PC-3 (cell line): Measurements from ENCODE around the gene SYN1. TPM values are rescaled to one million over a fixed set of nuclear protein-coding genes. Genes with fewer than 3 reads are reported as not detected.
A peak's percentile ranks its signal among the peaks of the same experiment; 100 is the strongest.

ENCODE experiments used
- ATAC-seq: fragments of 200-7000 bp; cut with Tn5 transposase; 2 replicates; pipeline ENCODE4 v1.9.1; 2020; ENCODE audit warnings: mild to moderate bottlenecking, moderate library complexity
- BruUV-seq: library from RNA; stranded (reverse); fragments of 400-500 nt; replicated peaks from 2 replicates; lab custom pipeline; 2021; lab: Mats Ljungman, UMichigan
- CTCF ChIA-PET: fragments of 300-600 bp; sonication (Branson Sonifier 250); formaldehyde crosslinking; loops from one replicate; lab custom pipeline; 2022; ENCODE audit warnings: antibody characterized with exemption; lab: Charles Lee
- POLR2A ChIA-PET: fragments of 300-600 bp; sonication (Branson Sonifier 250); formaldehyde crosslinking; loops from one replicate; lab custom pipeline; 2022; ENCODE audit warnings: antibody characterized with exemption; ENCODE audit not compliant: unreplicated experiment; lab: Charles Lee
- DNase-seq: peaks from one replicate; pipeline ENCODE4 v3.0.0-alpha.2; 2015
- H2AFZ ChIP-seq: fragments of 300-600 bp; sonication (generic); 2 replicates; pipeline ENCODE4 v1.6.0; 2016; ENCODE audit warnings: antibody characterized with exemption, low read length
- H3F3A ChIP-seq: fragments of 300-600 bp; sonication (generic); one replicate; pipeline ENCODE4 v1.6.0; 2017; ENCODE audit warnings: antibody characterized with exemption, low read length, control low read depth, mild to moderate bottlenecking; ENCODE audit not compliant: unreplicated experiment
- H3K27ac ChIP-seq: fragments of 300-600 bp; sonication (generic); 2 replicates; pipeline ENCODE4 v1.5.1; 2016; ENCODE audit warnings: mild to moderate bottlenecking, low read length
- H3K27me3 ChIP-seq: fragments of 300-600 bp; sonication (generic); 2 replicates; pipeline ENCODE4 v1.6.1; 2016; ENCODE audit warnings: low read length, mixed read lengths
- H3K36me3 ChIP-seq: fragments of 300-600 bp; sonication (generic); 2 replicates; pipeline ENCODE4 v1.6.1; 2016; ENCODE audit warnings: low read depth, mixed run types, low read length, mixed read lengths
- H3K4me1 ChIP-seq: fragments of 300-600 bp; sonication (generic); 2 replicates; pipeline ENCODE4 v1.5.1; 2016; ENCODE audit warnings: low read length; ENCODE audit not compliant: insufficient read depth
- H3K4me2 ChIP-seq: fragments of 300-600 bp; sonication (generic); 2 replicates; pipeline ENCODE4 v1.6.0; 2016; ENCODE audit warnings: low read length
- H3K4me3 ChIP-seq: fragments of 300-600 bp; sonication (generic); 2 replicates; pipeline ENCODE4 v1.5.1; 2016; ENCODE audit warnings: mild to moderate bottlenecking, low read length, mixed read lengths
- H3K79me2 ChIP-seq: fragments of 300-600 bp; sonication (generic); 2 replicates; pipeline ENCODE4 v1.6.1; 2017; ENCODE audit warnings: low read length, mixed read lengths
- H3K9ac ChIP-seq: fragments of 300-600 bp; sonication (generic); 2 replicates; pipeline ENCODE4 v1.6.0; 2016; ENCODE audit warnings: mild to moderate bottlenecking, low read length
- H3K9me2 ChIP-seq: fragments of 300-600 bp; sonication (generic); replicated peaks from 2 replicates; pipeline ENCODE4 v1.6.1; 2016; ENCODE audit warnings: mixed run types, low read length, mixed read lengths
- H3K9me3 ChIP-seq: fragments of 300-600 bp; sonication (generic); 2 replicates; pipeline ENCODE4 v1.6.1; 2016; ENCODE audit warnings: low read length, mixed read lengths
- H4K20me1 ChIP-seq: fragments of 300-600 bp; sonication (generic); 2 replicates; pipeline ENCODE4 v1.6.1; 2016; ENCODE audit warnings: low read length, mixed read lengths
- EZH2 ChIP-seq: fragments of 300-600 bp; sonication (generic); IDR thresholded peaks from one replicate; pipeline ENCODE4 v1.6.1; 2017; ENCODE audit warnings: antibody characterized with exemption, mild to moderate bottlenecking, low read length; ENCODE audit not compliant: unreplicated experiment
- EZH2phosphoT487 ChIP-seq: fragments of 300-600 bp; sonication (generic); IDR thresholded peaks from 2 replicates; pipeline ENCODE4 v1.6.1; 2018; ENCODE audit warnings: mild to moderate bottlenecking, antibody characterized with exemption, low read length, borderline replicate concordance
- intact Hi-C: fragments of 100-400 bp; cut with micrococcal nuclease; formaldehyde crosslinking; loops from 2 replicates; pipeline ENCODE4 v1.9.0; 2023
- total RNA-seq: library from RNA; depleted of rRNA; stranded (reverse); fragments of >200 nt; gene quantifications from 2 replicates; pipeline ENCODE4 v1.2.3, GENCODE V29; 2014
- TF ChIP-seq, protein P1 (sequence below): fragments of 300-600 bp; sonication (generic); conservative IDR thresholded peaks from 2 replicates; pipeline ENCODE4 v1.5.1; 2017; ENCODE audit warnings: antibody characterized with exemption, low read depth, mild to moderate bottlenecking, low read length

SYN1 gene
- total RNA-seq, 1 experiment from 2014 or later = not detected

- Histone ChIP-seq H2AFZ (no peak overlapping the region), H3K27me3 (no peaks in the 10 kb centered on the region), H3K36me3 (peaks cover 2% of the 10 kb centered on the region; the same call in 1 of the 2 replicates), H3K4me2 (no peak overlapping the region), H4K20me1 (no peaks in the 10 kb centered on the region), H3F3A (no peaks in the 10 kb centered on the region), H3K4me1 (peaks cover 13% of the 10 kb centered on the region), H3K9me2 (no peaks in the 10 kb centered on the region), H3K4me3 (no peak overlapping the region), H3K79me2 (peaks cover 49% of the 10 kb centered on the region), H3K9ac (no peak overlapping the region), H3K27ac (no peak overlapping the region), H3K9me3 (no peaks in the 10 kb centered on the region)
- BruUV-seq = no TSS peak
- ChIA-PET CTCF (no interaction called here), POLR2A (no interaction called here)
- DNase-seq = no peak
- intact Hi-C loops = no loop called here
- no peak for TF ChIP-seq EZH2
- TF ChIP-seq EZH2phosphoT487 = no peak
- TF ChIP-seq, protein P1, sequence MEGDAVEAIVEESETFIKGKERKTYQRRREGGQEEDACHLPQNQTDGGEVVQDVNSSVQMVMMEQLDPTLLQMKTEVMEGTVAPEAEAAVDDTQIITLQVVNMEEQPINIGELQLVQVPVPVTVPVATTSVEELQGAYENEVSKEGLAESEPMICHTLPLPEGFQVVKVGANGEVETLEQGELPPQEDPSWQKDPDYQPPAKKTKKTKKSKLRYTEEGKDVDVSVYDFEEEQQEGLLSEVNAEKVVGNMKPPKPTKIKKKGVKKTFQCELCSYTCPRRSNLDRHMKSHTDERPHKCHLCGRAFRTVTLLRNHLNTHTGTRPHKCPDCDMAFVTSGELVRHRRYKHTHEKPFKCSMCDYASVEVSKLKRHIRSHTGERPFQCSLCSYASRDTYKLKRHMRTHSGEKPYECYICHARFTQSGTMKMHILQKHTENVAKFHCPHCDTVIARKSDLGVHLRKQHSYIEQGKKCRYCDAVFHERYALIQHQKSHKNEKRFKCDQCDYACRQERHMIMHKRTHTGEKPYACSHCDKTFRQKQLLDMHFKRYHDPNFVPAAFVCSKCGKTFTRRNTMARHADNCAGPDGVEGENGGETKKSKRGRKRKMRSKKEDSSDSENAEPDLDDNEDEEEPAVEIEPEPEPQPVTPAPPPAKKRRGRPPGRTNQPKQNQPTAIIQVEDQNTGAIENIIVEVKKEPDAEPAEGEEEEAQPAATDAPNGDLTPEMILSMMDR = no peak
- ATAC-seq = no peak
Observed at GRCh38 chrX:47646636-47647035, 27.0 kb upstream of the SYN1 start.

GRCh38 chrX:47645530-47645929 lies 25.9 kb upstream of the SYN1 start:
- ChIA-PET CTCF (no interaction called here), POLR2A (no interaction called here)
- Histone ChIP-seq H3K27me3 (no peaks in the 10 kb centered on the region), H3K9ac (no peak overlapping the region), H3K79me2 (peaks cover 49% of the 10 kb centered on the region), H3K4me3 (no peak overlapping the region), H3K4me2 (no peak overlapping the region), H4K20me1 (no peaks in the 10 kb centered on the region), H3K9me3 (no peaks in the 10 kb centered on the region), H3K4me1 (peaks cover 13% of the 10 kb centered on the region), H3K27ac (no peak overlapping the region), H3K36me3 (peaks cover 7% of the 10 kb centered on the region; the same call in 1 of the 2 replicates), H3F3A (no peaks in the 10 kb centered on the region), H3K9me2 (no peaks in the 10 kb centered on the region), H2AFZ (no peak overlapping the region)
- no peak for DNase-seq
- intact Hi-C loops = no loop called here
- TF ChIP-seq, protein P1 = no peak
- TF ChIP-seq EZH2phosphoT487 (no peak), EZH2 (no peak)
- BruUV-seq = no TSS peak
- no peak for ATAC-seq

GRCh38 chrX:47644557-47645091 lies 25.0 kb upstream of the SYN1 start:
- no peaks in the 10 kb centered on the region for H3K9me2 ChIP-seq
- TF ChIP-seq, protein P1 = peak; percentile 44; the same call in 1 of the 2 replicates
- no peak for TF ChIP-seq EZH2phosphoT487
- no peak for TF ChIP-seq EZH2
- H3K4me3 ChIP-seq = no peak overlapping the region
- H3K36me3 ChIP-seq = peaks cover 16% of the 10 kb centered on the region
- no peak overlapping the region for H3K27ac ChIP-seq
- peaks cover 46% of the 10 kb centered on the region for H3K79me2 ChIP-seq
- H3F3A ChIP-seq = no peaks in the 10 kb centered on the region
- no peak for ATAC-seq
- no peak overlapping the region for H3K4me2 ChIP-seq
- ChIA-PET POLR2A (no interaction called here), CTCF (no interaction called here)
- H4K20me1 ChIP-seq = no peaks in the 10 kb centered on the region
- intact Hi-C loops = loop anchor here (1.0 kb wide), 1 partner anchor 103 kb away; no protein-coding TSS in a partner anchor
- DNase-seq = peak; percentile 17
- no peaks in the 10 kb centered on the region for H3K27me3 ChIP-seq
- BruUV-seq = no TSS peak
- H3K9me3 ChIP-seq = no peaks in the 10 kb centered on the region
- H3K4me1 ChIP-seq = peaks cover 13% of the 10 kb centered on the region
- H2AFZ ChIP-seq = no peak overlapping the region
- H3K9ac ChIP-seq = no peak overlapping the region
